WTC11 (cell line): ENCODE measurements around the gene SMIM5. TPM values are rescaled to one million over a fixed set of nuclear protein-coding genes. Genes with fewer than 3 reads are reported as not detected.

Source experiments
- ATAC-seq: fragments of 200-7000 bp; cut with Tn5 transposase; 2 replicates; pipeline ENCODE4 v1.10.0; 2021; ENCODE audit warnings: mild to moderate bottlenecking, moderate library complexity
- CTCF ChIA-PET: fragments of 300-600 bp; sonication (Branson Sonifier 250); formaldehyde crosslinking; loops from one replicate; lab custom pipeline; 2021; ENCODE audit warnings: antibody characterized with exemption; lab: Charles Lee
- POLR2A ChIA-PET: fragments of 350-600 bp; sonication (Branson Sonifier 250); formaldehyde crosslinking; loops from one replicate; lab custom pipeline; 2021; ENCODE audit warnings: antibody characterized with exemption; lab: Charles Lee
- DNase-seq: peaks from one replicate; pipeline ENCODE4 v3.0.0; 2021; ENCODE audit warnings: low spot score
- H3K27ac Mint-ChIP-seq: 2 replicates; pipeline ENCODE4 v1.8.0; 2021; ENCODE audit warnings: mixed read lengths
- H3K27me3 Mint-ChIP-seq: 2 replicates; pipeline ENCODE4 v1.8.0; 2021; ENCODE audit warnings: low read depth, mild to moderate bottlenecking, moderate library complexity, mixed read lengths
- H3K36me3 Mint-ChIP-seq: 2 replicates; pipeline ENCODE4 v1.8.0; 2021; ENCODE audit warnings: mixed read lengths
- H3K4me1 Mint-ChIP-seq: 2 replicates; pipeline ENCODE4 v1.8.0; 2022; ENCODE audit warnings: mixed read lengths
- H3K4me3 Mint-ChIP-seq: 2 replicates; pipeline ENCODE4 v1.8.0; 2021; ENCODE audit warnings: mild to moderate bottlenecking, moderate library complexity, mixed read lengths
- H3K9me3 Mint-ChIP-seq: 2 replicates; pipeline ENCODE4 v1.8.0; 2021; ENCODE audit warnings: mixed read lengths
- E2F4 ChIP-seq: sonication (generic); formaldehyde crosslinking; IDR thresholded peaks from 2 replicates; pipeline ENCODE4 v1.8.1; 2022; ENCODE audit warnings: low read depth, mild to moderate bottlenecking, moderate library complexity, missing genetic modification reagents, borderline replicate concordance
- GTF2I ChIP-seq: fragments of 250-450 bp; sonication (Bioruptor Pico); conservative IDR thresholded peaks from 2 replicates; pipeline ENCODE4 v1.4.0; 2021; ENCODE audit warnings: mild to moderate bottlenecking
- IRF2 ChIP-seq: sonication (generic); formaldehyde crosslinking; IDR thresholded peaks from 2 replicates; pipeline ENCODE4 v1.8.0; 2022; ENCODE audit warnings: low read depth, missing genetic modification reagents, borderline replicate concordance
- NFE2L1 ChIP-seq: sonication (generic); formaldehyde crosslinking; IDR thresholded peaks from 2 replicates; pipeline ENCODE4 v1.8.1; 2023; ENCODE audit warnings: missing genetic modification reagents
- ZNF121 ChIP-seq: sonication (generic); formaldehyde crosslinking; IDR thresholded peaks from 2 replicates; pipeline ENCODE4 v1.8.0; 2023; ENCODE audit warnings: missing genetic modification reagents
- ZNF232 ChIP-seq: sonication (generic); formaldehyde crosslinking; IDR thresholded peaks from 2 replicates; pipeline ENCODE4 v1.8.0; 2022; ENCODE audit warnings: mild to moderate bottlenecking, missing genetic modification reagents
- ZNF423 ChIP-seq: fragments of 250-450 bp; sonication (Bioruptor Pico); IDR thresholded peaks from 2 replicates; pipeline ENCODE4 v2.1.2; 2022; ENCODE audit warnings: mild to moderate bottlenecking, moderate library complexity
- ZNF425 ChIP-seq: fragments of 250-450 bp; sonication (Bioruptor Pico); conservative IDR thresholded peaks from 2 replicates; pipeline ENCODE4 v1.9.0; 2021; ENCODE audit warnings: mild to moderate bottlenecking
- ZNF512 ChIP-seq: sonication (generic); formaldehyde crosslinking; IDR thresholded peaks from 2 replicates; pipeline ENCODE4 v1.8.1; 2022; ENCODE audit warnings: missing genetic modification reagents, borderline replicate concordance
- total RNA-seq: library from RNA; stranded (reverse); gene quantifications from 3 replicates; pipeline ENCODE4 v1.2.3, GENCODE V29; 2021
- TF ChIP-seq, protein P1 (sequence below): fragments of 250-450 bp; sonication (Bioruptor Pico); IDR thresholded peaks from 2 replicates; pipeline ENCODE4 v1.9.0; 2021; ENCODE audit warnings: moderate library complexity, mild to moderate bottlenecking, inconsistent platforms, borderline replicate concordance
- TF ChIP-seq, protein P2 (sequence below): fragments of 250-450 bp; sonication (Bioruptor Pico); IDR thresholded peaks from 2 replicates; pipeline ENCODE4 v1.9.0; 2021; ENCODE audit warnings: mild to moderate bottlenecking
- TF ChIP-seq, protein P3 (sequence below): sonication (generic); formaldehyde crosslinking; IDR thresholded peaks from 2 replicates; pipeline ENCODE4 v1.8.0; 2023; ENCODE audit warnings: mild to moderate bottlenecking, missing genetic modification reagents
- TF ChIP-seq, protein P4 (sequence below): fragments of 250-450 bp; sonication (Bioruptor Pico); IDR thresholded peaks from 2 replicates; pipeline ENCODE4 v1.8.0; 2021; ENCODE audit warnings: mild to moderate bottlenecking

SMIM5 gene
- total RNA-seq, 1 experiment from 2014 or later: not detected

DNA sequence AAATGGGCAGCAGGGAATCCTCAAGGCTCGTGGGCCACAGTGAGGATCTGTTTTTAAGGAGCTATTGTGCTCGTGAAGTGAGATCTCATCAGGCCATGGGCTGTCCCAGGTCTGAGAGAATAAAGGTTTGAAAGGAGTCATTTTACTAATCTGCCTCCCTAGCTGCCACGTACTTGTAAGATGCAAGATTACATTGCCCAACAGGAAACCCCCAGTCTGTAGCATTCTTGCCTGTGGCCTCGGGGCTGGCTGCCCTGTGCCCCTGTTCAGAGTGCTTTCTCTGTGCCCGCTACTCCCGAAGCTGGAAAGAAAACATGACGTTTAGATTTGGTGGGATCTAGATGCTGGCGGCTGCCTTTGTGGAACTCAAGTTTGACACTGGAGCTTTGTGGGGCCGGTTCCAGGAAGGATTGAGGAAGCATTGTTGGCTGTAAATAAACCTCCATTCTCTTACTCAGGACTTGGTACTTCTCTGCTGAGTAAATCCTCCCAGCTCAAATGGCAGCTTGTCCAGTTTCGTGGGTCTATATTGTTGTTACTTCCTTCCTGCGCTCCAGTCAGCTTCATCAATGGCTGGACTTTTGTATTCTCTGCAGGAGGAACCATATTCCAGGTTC lies 55.1 kb downstream of the SMIM5 start:
- Mint-ChIP-seq H3K4me3 (no peak overlapping the region), H3K9me3 (no peaks in the 10 kb centered on the region), H3K36me3 (no peaks in the 10 kb centered on the region), H3K27ac (no peak overlapping the region), H3K4me1 (peaks cover 9% of the 10 kb centered on the region), H3K27me3 (no peaks in the 10 kb centered on the region)
- DNase-seq (no peak), ATAC-seq (no peak)
- TF ChIP-seq NFE2L1 (CRISPR knock-in tag) (no peak), ZNF512 (no peak), GTF2I (no peak), ZNF423 (CRISPR knock-in tag) (no peak), ZNF232 (CRISPR knock-in tag) (no peak), ZNF425 (CRISPR knock-in tag) (no peak), IRF2 (CRISPR knock-in tag) (no peak), E2F4 (CRISPR knock-in tag) (no peak), ZNF121 (no peak)
- TF ChIP-seq, protein P1, sequence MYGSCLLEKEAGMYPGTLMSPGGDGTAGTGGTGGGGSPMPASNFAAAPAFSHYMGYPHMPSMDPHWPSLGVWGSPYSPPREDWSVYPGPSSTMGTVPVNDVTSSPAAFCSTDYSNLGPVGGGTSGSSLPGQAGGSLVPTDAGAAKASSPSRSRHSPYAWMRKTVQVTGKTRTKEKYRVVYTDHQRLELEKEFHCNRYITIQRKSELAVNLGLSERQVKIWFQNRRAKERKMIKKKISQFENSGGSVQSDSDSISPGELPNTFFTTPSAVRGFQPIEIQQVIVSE (CRISPR knock-in tag): no peak
- TF ChIP-seq, protein P2, sequence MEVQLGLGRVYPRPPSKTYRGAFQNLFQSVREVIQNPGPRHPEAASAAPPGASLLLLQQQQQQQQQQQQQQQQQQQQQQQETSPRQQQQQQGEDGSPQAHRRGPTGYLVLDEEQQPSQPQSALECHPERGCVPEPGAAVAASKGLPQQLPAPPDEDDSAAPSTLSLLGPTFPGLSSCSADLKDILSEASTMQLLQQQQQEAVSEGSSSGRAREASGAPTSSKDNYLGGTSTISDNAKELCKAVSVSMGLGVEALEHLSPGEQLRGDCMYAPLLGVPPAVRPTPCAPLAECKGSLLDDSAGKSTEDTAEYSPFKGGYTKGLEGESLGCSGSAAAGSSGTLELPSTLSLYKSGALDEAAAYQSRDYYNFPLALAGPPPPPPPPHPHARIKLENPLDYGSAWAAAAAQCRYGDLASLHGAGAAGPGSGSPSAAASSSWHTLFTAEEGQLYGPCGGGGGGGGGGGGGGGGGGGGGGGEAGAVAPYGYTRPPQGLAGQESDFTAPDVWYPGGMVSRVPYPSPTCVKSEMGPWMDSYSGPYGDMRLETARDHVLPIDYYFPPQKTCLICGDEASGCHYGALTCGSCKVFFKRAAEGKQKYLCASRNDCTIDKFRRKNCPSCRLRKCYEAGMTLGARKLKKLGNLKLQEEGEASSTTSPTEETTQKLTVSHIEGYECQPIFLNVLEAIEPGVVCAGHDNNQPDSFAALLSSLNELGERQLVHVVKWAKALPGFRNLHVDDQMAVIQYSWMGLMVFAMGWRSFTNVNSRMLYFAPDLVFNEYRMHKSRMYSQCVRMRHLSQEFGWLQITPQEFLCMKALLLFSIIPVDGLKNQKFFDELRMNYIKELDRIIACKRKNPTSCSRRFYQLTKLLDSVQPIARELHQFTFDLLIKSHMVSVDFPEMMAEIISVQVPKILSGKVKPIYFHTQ (CRISPR knock-in tag): no peak
- TF ChIP-seq, protein P3, sequence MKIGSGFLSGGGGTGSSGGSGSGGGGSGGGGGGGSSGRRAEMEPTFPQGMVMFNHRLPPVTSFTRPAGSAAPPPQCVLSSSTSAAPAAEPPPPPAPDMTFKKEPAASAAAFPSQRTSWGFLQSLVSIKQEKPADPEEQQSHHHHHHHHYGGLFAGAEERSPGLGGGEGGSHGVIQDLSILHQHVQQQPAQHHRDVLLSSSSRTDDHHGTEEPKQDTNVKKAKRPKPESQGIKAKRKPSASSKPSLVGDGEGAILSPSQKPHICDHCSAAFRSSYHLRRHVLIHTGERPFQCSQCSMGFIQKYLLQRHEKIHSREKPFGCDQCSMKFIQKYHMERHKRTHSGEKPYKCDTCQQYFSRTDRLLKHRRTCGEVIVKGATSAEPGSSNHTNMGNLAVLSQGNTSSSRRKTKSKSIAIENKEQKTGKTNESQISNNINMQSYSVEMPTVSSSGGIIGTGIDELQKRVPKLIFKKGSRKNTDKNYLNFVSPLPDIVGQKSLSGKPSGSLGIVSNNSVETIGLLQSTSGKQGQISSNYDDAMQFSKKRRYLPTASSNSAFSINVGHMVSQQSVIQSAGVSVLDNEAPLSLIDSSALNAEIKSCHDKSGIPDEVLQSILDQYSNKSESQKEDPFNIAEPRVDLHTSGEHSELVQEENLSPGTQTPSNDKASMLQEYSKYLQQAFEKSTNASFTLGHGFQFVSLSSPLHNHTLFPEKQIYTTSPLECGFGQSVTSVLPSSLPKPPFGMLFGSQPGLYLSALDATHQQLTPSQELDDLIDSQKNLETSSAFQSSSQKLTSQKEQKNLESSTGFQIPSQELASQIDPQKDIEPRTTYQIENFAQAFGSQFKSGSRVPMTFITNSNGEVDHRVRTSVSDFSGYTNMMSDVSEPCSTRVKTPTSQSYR: no peak
- TF ChIP-seq, protein P4, sequence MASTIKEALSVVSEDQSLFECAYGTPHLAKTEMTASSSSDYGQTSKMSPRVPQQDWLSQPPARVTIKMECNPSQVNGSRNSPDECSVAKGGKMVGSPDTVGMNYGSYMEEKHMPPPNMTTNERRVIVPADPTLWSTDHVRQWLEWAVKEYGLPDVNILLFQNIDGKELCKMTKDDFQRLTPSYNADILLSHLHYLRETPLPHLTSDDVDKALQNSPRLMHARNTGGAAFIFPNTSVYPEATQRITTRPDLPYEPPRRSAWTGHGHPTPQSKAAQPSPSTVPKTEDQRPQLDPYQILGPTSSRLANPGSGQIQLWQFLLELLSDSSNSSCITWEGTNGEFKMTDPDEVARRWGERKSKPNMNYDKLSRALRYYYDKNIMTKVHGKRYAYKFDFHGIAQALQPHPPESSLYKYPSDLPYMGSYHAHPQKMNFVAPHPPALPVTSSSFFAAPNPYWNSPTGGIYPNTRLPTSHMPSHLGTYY: no peak
- POLR2A ChIA-PET: interaction anchor here (0.7 kb wide), 1 partner anchor 8 kb away, joined by 5 read pairs; no protein-coding TSS in a partner anchor
- CTCF ChIA-PET: interaction anchor here (0.7 to 5.5 kb wide), 8 partner anchors 14 to 142 kb away, joined by 3 to 25 read pairs (median 5); partner anchors contain the start of genes RECQL5 and SMIM5
